OCI-LY7 (cell line): ENCODE data around the gene PRPF8. TPM values are rescaled to one million over a fixed set of nuclear protein-coding genes. Genes with fewer than 3 reads are reported as not detected.

ENCODE experiments used
- BruUV-seq: library from RNA; stranded (reverse); fragments of 400-500 nt; replicated peaks from 2 replicates; lab custom pipeline; 2021; lab: Mats Ljungman, UMichigan
- CTCF ChIA-PET: fragments of 300-600 bp; sonication (Branson Sonifier 250); formaldehyde crosslinking; loops from one replicate; lab custom pipeline; 2022; ENCODE audit warnings: antibody characterized with exemption; ENCODE audit not compliant: unreplicated experiment; lab: Charles Lee
- POLR2A ChIA-PET: fragments of 300-600 bp; sonication (Branson Sonifier 250); formaldehyde crosslinking; loops from one replicate; lab custom pipeline; 2022; ENCODE audit warnings: antibody characterized with exemption; lab: Charles Lee
- DNase-seq: peaks from one replicate; pipeline ENCODE4 v3.0.0-alpha.2; 2015; ENCODE audit warnings: low spot score
- H2AFZ ChIP-seq: fragments of 200-600 bp; sonication (generic), shearing (Covaris generic); 2 replicates; pipeline ENCODE4 v1.6.1; 2014; ENCODE audit warnings: mild to moderate bottlenecking, antibody characterized with exemption, low read length, moderate library complexity
- H3K27ac ChIP-seq: fragments of 200-600 bp; sonication (generic); 2 replicates; pipeline ENCODE4 v1.5.1; 2014; ENCODE audit warnings: mixed run types, low read depth, mild to moderate bottlenecking, moderate library complexity, low read length, inconsistent platforms; ENCODE audit not compliant: poor library complexity, severe bottlenecking
- H3K36me3 ChIP-seq: fragments of 200-600 bp; sonication (generic); 2 replicates; pipeline ENCODE4 v1.6.1; 2014; ENCODE audit warnings: mild to moderate bottlenecking, antibody characterized with exemption, low read length, moderate library complexity, mixed read lengths; ENCODE audit not compliant: insufficient read depth
- H3K4me1 ChIP-seq: fragments of 200-600 bp; sonication (generic); 2 replicates; pipeline ENCODE4 v1.5.1; 2014; ENCODE audit warnings: mild to moderate bottlenecking, low read length; ENCODE audit not compliant: insufficient read depth, poor library complexity, severe bottlenecking
- H3K4me2 ChIP-seq: fragments of 200-600 bp; sonication (generic); 2 replicates; pipeline ENCODE4 v1.6.1; 2014; ENCODE audit warnings: mild to moderate bottlenecking, low read length
- H3K4me3 ChIP-seq: fragments of 200-600 bp; sonication (generic); 2 replicates; pipeline ENCODE4 v1.5.1; 2014; ENCODE audit warnings: mild to moderate bottlenecking, low read depth, low read length; ENCODE audit not compliant: poor library complexity, severe bottlenecking
- H3K79me2 ChIP-seq: fragments of 200-600 bp; sonication (generic); 2 replicates; pipeline ENCODE4 v1.6.1; 2016; ENCODE audit warnings: low read depth, mild to moderate bottlenecking, low read length, moderate library complexity, mixed read lengths; ENCODE audit not compliant: insufficient read depth
- H3K9me2 ChIP-seq: fragments of 200-600 bp; sonication (generic); 2 replicates; pipeline ENCODE4 v1.6.1; 2016; ENCODE audit warnings: mild to moderate bottlenecking, low read length, mixed read lengths; ENCODE audit not compliant: insufficient read depth
- H3K9me3 ChIP-seq: fragments of 200-600 bp; sonication (generic); 2 replicates; pipeline ENCODE4 v1.6.1; 2014; ENCODE audit warnings: mild to moderate bottlenecking, mixed run types, low read length, mixed read lengths
- H4K20me1 ChIP-seq: fragments of 200-600 bp; sonication (generic); 2 replicates; pipeline ENCODE4 v1.6.1; 2014; ENCODE audit warnings: mild to moderate bottlenecking, antibody characterized with exemption, low read length, moderate library complexity, mixed read lengths; ENCODE audit not compliant: insufficient read depth
- CTCF ChIP-seq: fragments of 200-600 bp; sonication (generic); conservative IDR thresholded peaks from 2 replicates; pipeline ENCODE4 v1.5.1; 2014; ENCODE audit warnings: mild to moderate bottlenecking, antibody characterized with exemption, low read length, moderate library complexity, mixed read lengths
- EZH2phosphoT487 ChIP-seq: fragments of 200-600 bp; sonication (generic); IDR thresholded peaks from 2 replicates; pipeline ENCODE4 v1.6.1; 2018; ENCODE audit warnings: low read depth, borderline replicate concordance, mild to moderate bottlenecking, mixed run types, antibody characterized with exemption, low read length, moderate library complexity, mixed read lengths
- intact Hi-C: fragments of 100-400 bp; cut with micrococcal nuclease; formaldehyde crosslinking; loops from one replicate; pipeline ENCODE4 v1.10.0; 2022; ENCODE audit not compliant: unreplicated experiment
- total RNA-seq, 2 experiments: library from RNA; depleted of rRNA in 1 of 2; stranded (reverse); fragments of >200 nt in 1 of 2; shearing (Covaris generic) in 1 of 2; gene quantifications; 2 replicates each; pipeline ENCODE4 v1.2.3, GENCODE V29; 2014 to 2022

PRPF8 gene
- total RNA-seq, 2 experiments from 2014 or later = 162 to 427 TPM

- Histone ChIP-seq H3K9me3 (no peaks in the 10 kb centered on the region), H3K36me3 (peaks cover 76% of the 10 kb centered on the region), H4K20me1 (peaks cover 4% of the 10 kb centered on the region; the same call in 1 of the 2 replicates), H3K79me2 (no peaks in the 10 kb centered on the region), H3K4me1 (peaks cover 23% of the 10 kb centered on the region), H2AFZ (no peak overlapping the region), H3K4me2 (no peak overlapping the region), H3K9me2 (no peaks in the 10 kb centered on the region), H3K27ac (no peak overlapping the region), H3K4me3 (no peak overlapping the region)
- intact Hi-C loops = no loop called here
- no peak for DNase-seq
- no TSS peak for BruUV-seq
- POLR2A ChIA-PET = no interaction called here
- CTCF ChIA-PET = no interaction called here
- no peak for TF ChIP-seq EZH2phosphoT487
- no peak for TF ChIP-seq CTCF
These were observed 33.2 kb downstream of the PRPF8 start for GRCh38 chr17:1651559-1651844.

GRCh38 chr17:1650731-1651558 is 33.7 kb downstream of the PRPF8 start:
- H3K79me2 ChIP-seq = no peaks in the 10 kb centered on the region
- intact Hi-C loops = no loop called here
- H3K4me1 ChIP-seq = peaks cover 23% of the 10 kb centered on the region
- H4K20me1 ChIP-seq = peaks cover 4% of the 10 kb centered on the region; the same call in 1 of the 2 replicates
- no peaks in the 10 kb centered on the region for H3K9me3 ChIP-seq
- ChIA-PET CTCF (no interaction called here), POLR2A (no interaction called here)
- no peak overlapping the region for H3K4me2 ChIP-seq
- no peak overlapping the region for H3K4me3 ChIP-seq
- H2AFZ ChIP-seq = no peak overlapping the region
- peaks cover 70% of the 10 kb centered on the region for H3K36me3 ChIP-seq
- TSS peak; percentile 96 for BruUV-seq
- H3K27ac ChIP-seq = no peak overlapping the region
- H3K9me2 ChIP-seq = no peaks in the 10 kb centered on the region
- DNase-seq = no peak
- TF ChIP-seq CTCF (no peak), EZH2phosphoT487 (no peak)

GRCh38 chr17:1649844-1650501 is 34.7 kb downstream of the PRPF8 start, which contains the start of gene RILP:
RILP (minus strand) TSS chr17:1649866; CDS start chr17:1649804, 62 bp downstream.
- ChIA-PET CTCF (interaction anchor here (1.2 kb wide), 1 partner anchor 13 kb away, joined by 3 read pairs; no protein-coding TSS in a partner anchor), POLR2A (no interaction called here)
- Histone ChIP-seq H4K20me1 (peaks cover 4% of the 10 kb centered on the region; the same call in 1 of the 2 replicates), H2AFZ (no peak within 1 kb of the TSS), H3K4me2 (peak within 1 kb of the TSS; percentile 61), H3K36me3 (peaks cover 62% of the 10 kb centered on the region), H3K4me3 (peak within 1 kb of the TSS; percentile 54), H3K27ac (peak within 1 kb of the TSS; percentile 37), H3K9me3 (no peaks in the 10 kb centered on the region), H3K4me1 (peaks cover 23% of the 10 kb centered on the region), H3K9me2 (no peaks in the 10 kb centered on the region), H3K79me2 (no peaks in the 10 kb centered on the region)
- TF ChIP-seq CTCF (no peak), EZH2phosphoT487 (no peak)
- DNase-seq = no peak
- intact Hi-C loops = loop anchor here (5.0 kb wide), 1 partner anchor 78 kb away; no protein-coding TSS in a partner anchor
- BruUV-seq = no TSS peak
